Sigmoid colon (tissue), 4 donors: ENCODE results near the gene PFKP.

Experiments
- CTCF ChIP-seq, 4 experiments: fragments of 450-650 bp in 3 of 4; fragments of 200-600 bp in 1 of 4; IDR thresholded peaks; one replicate each; pipeline ENCODE4 v1.5.1; 2016 to 2019; ENCODE audit warnings: antibody characterized with exemption in 4 of 4, mild to moderate bottlenecking in 3 of 4, moderate library complexity in 2 of 4
- POLR2A ChIP-seq, 2 donors: fragments of 450-650 bp; IDR thresholded peaks; one replicate each; pipeline ENCODE4 v1.6.1; 2016; ENCODE audit warnings: antibody characterized with exemption in 2 of 2, mild to moderate bottlenecking in 2 of 2, moderate library complexity in 2 of 2
- POLR2AphosphoS5 ChIP-seq, 4 donors: sonication (generic); formaldehyde crosslinking; IDR thresholded peaks; one replicate each; pipeline ENCODE4 v1.6.1; 2017; ENCODE audit warnings: antibody characterized with exemption in 4 of 4

GRCh38 chr10:3125527-3126170 is 58.3 kb downstream of the PFKP start:
- no peak for TF ChIP-seq CTCF (IDR thresholded peaks at IDR 0.05)
- TF ChIP-seq POLR2A (IDR thresholded peaks at IDR 0.05) = no peak
- TF ChIP-seq POLR2AphosphoS5 (IDR thresholded peaks at IDR 0.05) = no peak
